ENCODE results near the gene BMP10. TPM values are rescaled to one million over a fixed set of nuclear protein-coding genes. Genes with fewer than 3 reads are reported as not detected.

Gene BMP10
- total and polyA plus RNA-seq, 2 of the 8 experiments (the other 6 are each of a cell fraction or from before 2014, with no cell fraction given) = not detected

DNA sequence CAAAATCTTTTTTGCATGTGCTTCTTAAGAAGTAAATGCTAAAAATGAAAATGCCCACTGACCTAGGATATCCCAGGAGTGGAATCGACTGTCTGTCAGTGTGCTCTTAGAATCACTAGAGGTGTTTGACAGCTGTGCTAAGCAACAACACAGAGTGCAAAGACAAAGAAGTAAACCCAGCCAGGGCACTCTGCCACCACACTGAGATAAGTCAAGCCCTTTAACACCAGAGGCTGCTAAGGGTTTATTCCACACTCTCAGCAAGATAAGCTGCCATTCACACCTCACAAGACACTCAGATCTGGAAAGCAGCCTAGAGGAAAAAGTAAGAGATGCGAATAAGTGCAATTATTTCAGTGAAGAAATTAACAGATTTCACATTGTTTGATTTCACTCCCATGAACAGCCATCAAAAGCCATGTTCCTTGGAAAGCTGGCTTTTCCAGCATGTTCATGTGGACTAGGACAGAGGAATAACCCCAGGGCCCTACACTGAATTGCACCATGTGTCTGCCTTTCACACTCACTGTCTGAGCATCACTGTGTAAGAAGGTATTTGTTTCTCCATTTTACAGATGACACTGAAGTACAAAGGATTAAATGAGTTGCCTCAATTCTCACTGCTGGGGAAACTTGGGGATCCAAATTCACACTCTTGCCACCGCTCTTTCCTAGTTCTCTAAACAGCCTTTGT is 6.0 kb upstream of the BMP10 start:
- FAIRE-seq = no peak
- no peaks in the 10 kb centered on the region for H3K9me3 ChIP-seq (ENCODE audit: insufficient read depth in 2 of 2, low read depth in 1 of 2, low read length in 1 of 2)
- CTCF ChIA-PET (ENCODE audit: partially characterized antibody) = interaction anchor here (0.9 to 1.8 kb wide), 4 partner anchors 38 to 156 kb away, joined by 3 to 10 read pairs (median 4); no protein-coding TSS in a partner anchor

More for the DNA sequence above, 6.0 kb upstream of the BMP10 start:
- no peak for DNase-seq (ENCODE audit: low read depth in 1 of 2, low spot score in 2 of 2)
- no peak overlapping the region for H2BK20ac ChIP-seq (ENCODE audit: low read length)
- no peaks in the 10 kb centered on the region for H4K20me1 ChIP-seq (replicated peaks in 1 of 2; ENCODE audit: control insufficient read depth in 1 of 2, insufficient read depth in 2 of 2, low read length in 2 of 2)
- POLR2A ChIA-PET (ENCODE audit: partially characterized antibody) = interaction anchor here (0.7 kb wide), 1 partner anchor 35 kb away, joined by 3 read pairs; no protein-coding TSS in a partner anchor
- no peak overlapping the region for H2BK15ac ChIP-seq (ENCODE audit: low read length)
- no peak overlapping the region for H4K91ac ChIP-seq (replicated peaks; ENCODE audit: insufficient read length, low read length)
- H3K23me2 ChIP-seq (ENCODE audit: low read depth, low read length) = no peaks in the 10 kb centered on the region; the same call in 1 of the 2 replicates
- no peak overlapping the region for H3K56ac ChIP-seq (replicated peaks; ENCODE audit: insufficient read length, low read depth, low read length)
- H4K5ac ChIP-seq (ENCODE audit: insufficient read length, low read depth, low read length) = no peak overlapping the region
- no peak overlapping the region for H3K18ac ChIP-seq (ENCODE audit: extremely low read depth, low read length)
- no peak overlapping the region for H3K9ac ChIP-seq (replicated peaks in 1 of 4; ENCODE audit: extremely low read depth in 1 of 4, low read depth in 3 of 4, low read length in 3 of 4)
- H2AK5ac ChIP-seq (ENCODE audit: low read depth, low read length) = no peak overlapping the region
- H4K8ac ChIP-seq (ENCODE audit: extremely low read depth, insufficient read depth, low read length) = no peak overlapping the region
- H3K27ac ChIP-seq (ENCODE audit: low read depth, low read length) = no peak overlapping the region
- no peaks in the 10 kb centered on the region for H3K4me1 ChIP-seq (replicated peaks in 1 of 4; ENCODE audit: control insufficient read depth in 3 of 4, insufficient read depth in 4 of 4, low read length in 3 of 4)
- no peak overlapping the region for H3K4me2 ChIP-seq (ENCODE audit: insufficient read depth in 1 of 2, low read depth in 2 of 2, low read length in 2 of 2)
- no peak overlapping the region for H2AFZ ChIP-seq (ENCODE audit: low read length)
- no peak overlapping the region for H2BK120ac ChIP-seq (replicated peaks; ENCODE audit: low read depth, low read length)
- H3K27me3 ChIP-seq (replicated peaks in 1 of 4; ENCODE audit: control insufficient read depth in 3 of 4, extremely low read depth in 1 of 4, insufficient read depth in 3 of 4, low read length in 3 of 4) = no peaks in the 10 kb centered on the region
- H3K23ac ChIP-seq (ENCODE audit: insufficient read length) = no peak overlapping the region
- TF ChIP-seq SP4 (IDR thresholded peaks at IDR 0.05; ENCODE audit: low read length) = no peak
- TF ChIP-seq RXRA (IDR thresholded peaks at IDR 0.05; ENCODE audit: insufficient read depth, low read depth, low read length) = no peak
- TF ChIP-seq POLR2A (IDR thresholded peaks at IDR 0.05; ENCODE audit: control extremely low read depth in 1 of 2, low read depth in 2 of 2, low read length in 2 of 2) = no peak
- no peak for TF ChIP-seq MAFK (IDR thresholded peaks at IDR 0.05; ENCODE audit: low read depth, low read length)
- no peak for TF ChIP-seq SP1 (IDR thresholded peaks at IDR 0.05; ENCODE audit: low read depth, low read length)
- no peak for TF ChIP-seq SRF (IDR thresholded peaks at IDR 0.05; ENCODE audit: low read depth, low read length)
- no peak for TF ChIP-seq CTBP2 (IDR thresholded peaks at IDR 0.05; ENCODE audit: borderline replicate concordance, insufficient read depth, insufficient read length, low read length)
- TF ChIP-seq POLR2AphosphoS5 (IDR thresholded peaks at IDR 0.05; ENCODE audit: low read depth, low read length) = no peak
- TF ChIP-seq SIRT6 (IDR thresholded peaks at IDR 0.05; ENCODE audit: low read length) = no peak
- TF ChIP-seq BCL11A (IDR thresholded peaks at IDR 0.05; ENCODE audit: low read depth in 2 of 2, low read length in 2 of 2) = no peak
- no peak for TF ChIP-seq EP300 (IDR thresholded peaks at IDR 0.05; ENCODE audit: borderline replicate concordance in 1 of 2, low read depth in 2 of 2, low read length in 2 of 2)
- TF ChIP-seq RNF2 (IDR thresholded peaks at IDR 0.05; ENCODE audit: borderline replicate concordance, low read depth, low read length, missing control alignments, poor library complexity, severe bottlenecking) = no peak
- WGBS, 2 experiments (ENCODE audit: extremely low coverage in 1 of 2, insufficient coverage in 1 of 2, insufficient read length in 1 of 2, insufficient replicate concordance in 2 of 2, low coverage in 1 of 2, low lambda C conversion rate in 2 of 2, missing lambda C conversion rate in 1 of 2) = 89% methylated on average over 3 of the region's 3 CpGs; no CpG with 5 or more reads in 1 of the 2 experiments
- no peak overlapping the region for H3K4me3 ChIP-seq (ENCODE audit: extremely low read depth in 1 of 4, insufficient read depth in 2 of 4, low read depth in 3 of 4, low read length in 4 of 4)
- no peaks in the 10 kb centered on the region for H3K79me2 ChIP-seq (ENCODE audit: control insufficient read depth in 1 of 2, insufficient read depth in 2 of 2, low read length in 2 of 2)
- no peak overlapping the region for H3K4ac ChIP-seq (replicated peaks; ENCODE audit: insufficient read length, low read depth, low read length)
- no peak overlapping the region for H2BK12ac ChIP-seq (ENCODE audit: low read depth, low read length)
- no peak overlapping the region for H3K14ac ChIP-seq (ENCODE audit: insufficient read length)
- no peak overlapping the region for H2BK5ac ChIP-seq (ENCODE audit: low read depth, low read length)
- H3K79me1 ChIP-seq (ENCODE audit: low read depth, low read length) = no peaks in the 10 kb centered on the region
- no peaks in the 10 kb centered on the region for H3K36me3 ChIP-seq (ENCODE audit: control insufficient read depth in 2 of 4, insufficient read depth in 4 of 4, low read length in 3 of 4)
